Loucy (cell line): ENCODE data around the gene EDN1.

Source experiments
- H2AFZ ChIP-seq: fragments of 200-600 bp; sonication (generic); 2 replicates; pipeline ENCODE4 v1.6.0; 2016; ENCODE audit warnings: antibody characterized with exemption, mild to moderate bottlenecking, low read length, moderate library complexity
- H3F3A ChIP-seq: fragments of 200-600 bp; 2 replicates; pipeline ENCODE4 v1.6.0; 2016; ENCODE audit warnings: antibody characterized with exemption, low read depth, mild to moderate bottlenecking
- H3K27me3 ChIP-seq: fragments of 200-600 bp; sonication (generic); 2 replicates; pipeline ENCODE4 v1.6.1; 2014; ENCODE audit warnings: low read length, mild to moderate bottlenecking; ENCODE audit not compliant: insufficient read depth, poor library complexity, severe bottlenecking
- H3K36me3 ChIP-seq: fragments of 200-600 bp; sonication (generic); 2 replicates; pipeline ENCODE4 v1.6.1; 2016; ENCODE audit warnings: low read length; ENCODE audit not compliant: insufficient read depth
- H3K4me1 ChIP-seq: fragments of 200-600 bp; sonication (generic); 2 replicates; pipeline ENCODE4 v1.5.1; 2014; ENCODE audit warnings: low read length, mild to moderate bottlenecking; ENCODE audit not compliant: insufficient read depth, poor library complexity, severe bottlenecking
- H3K4me2 ChIP-seq: fragments of 200-600 bp; sonication (generic); 2 replicates; pipeline ENCODE4 v1.6.0; 2014; ENCODE audit warnings: antibody characterized with exemption, low read length, low read depth, mild to moderate bottlenecking; ENCODE audit not compliant: poor library complexity, severe bottlenecking
- H3K4me3 ChIP-seq: fragments of 200-600 bp; sonication (generic); 2 replicates; pipeline ENCODE4 v1.5.1; 2014; ENCODE audit warnings: low read length, mild to moderate bottlenecking, mixed read lengths; ENCODE audit not compliant: poor library complexity, severe bottlenecking
- H3K79me2 ChIP-seq: fragments of 200-600 bp; sonication (generic); 2 replicates; pipeline ENCODE4 v1.6.1; 2014; ENCODE audit warnings: low read length; ENCODE audit not compliant: insufficient read depth
- H3K9ac ChIP-seq: fragments of 200-600 bp; sonication (generic); 2 replicates; pipeline ENCODE4 v1.6.0; 2014; ENCODE audit warnings: mild to moderate bottlenecking, low read depth, low read length, moderate library complexity; ENCODE audit not compliant: poor library complexity, severe bottlenecking
- H3K9me2 ChIP-seq: fragments of 200-600 bp; sonication (generic); replicated peaks from 2 replicates; pipeline ENCODE4 v1.6.1; 2016; ENCODE audit warnings: low read depth, low read length, mixed read lengths
- H3K9me3 ChIP-seq: fragments of 200-600 bp; sonication (generic); 2 replicates; pipeline ENCODE4 v1.6.1; 2014; ENCODE audit warnings: mild to moderate bottlenecking, antibody characterized with exemption, low read length, low read depth; ENCODE audit not compliant: insufficient read depth
- H4K20me1 ChIP-seq: fragments of 200-600 bp; sonication (generic); 2 replicates; pipeline ENCODE4 v1.6.0; 2014; ENCODE audit warnings: antibody characterized with exemption, low read length, mild to moderate bottlenecking; ENCODE audit not compliant: insufficient read depth, poor library complexity, severe bottlenecking
- CTCF ChIP-seq: fragments of 200-600 bp; sonication (generic); conservative IDR thresholded peaks from 2 replicates; pipeline ENCODE4 v1.5.1; 2014; ENCODE audit warnings: mild to moderate bottlenecking, antibody characterized with exemption, low read length
- EZH2phosphoT487 ChIP-seq: fragments of 200-600 bp; IDR thresholded peaks from 2 replicates; pipeline ENCODE4 v1.6.1; 2018; ENCODE audit warnings: antibody characterized with exemption, mild to moderate bottlenecking, moderate library complexity, borderline replicate concordance

EDN1 gene

GRCh38 chr6:12279322-12280091, 10.7 kb upstream of the EDN1 start:
- no peak for TF ChIP-seq EZH2phosphoT487
- TF ChIP-seq CTCF = no peak
- H3K79me2 ChIP-seq = no peaks in the 10 kb centered on the region
- no peaks in the 10 kb centered on the region for H3K9me2 ChIP-seq
- H4K20me1 ChIP-seq = no peaks in the 10 kb centered on the region
- no peaks in the 10 kb centered on the region for H3F3A ChIP-seq
- H3K36me3 ChIP-seq = no peaks in the 10 kb centered on the region
- no peak overlapping the region for H3K4me2 ChIP-seq
- H3K9ac ChIP-seq = no peak overlapping the region
- H3K4me3 ChIP-seq = no peak overlapping the region
- no peaks in the 10 kb centered on the region for H3K4me1 ChIP-seq
- no peak overlapping the region for H2AFZ ChIP-seq
- H3K27me3 ChIP-seq = no peaks in the 10 kb centered on the region
- no peaks in the 10 kb centered on the region for H3K9me3 ChIP-seq

GRCh38 chr6:12280458-12280857, 9.7 kb upstream of the EDN1 start:
- no peaks in the 10 kb centered on the region for H3F3A ChIP-seq
- no peak overlapping the region for H3K4me3 ChIP-seq
- H3K9me2 ChIP-seq = no peaks in the 10 kb centered on the region
- no peaks in the 10 kb centered on the region for H3K4me1 ChIP-seq
- H3K4me2 ChIP-seq = no peak overlapping the region
- H2AFZ ChIP-seq = no peak overlapping the region
- TF ChIP-seq CTCF (no peak), EZH2phosphoT487 (no peak)
- H3K79me2 ChIP-seq = no peaks in the 10 kb centered on the region
- H3K27me3 ChIP-seq = no peaks in the 10 kb centered on the region
- H3K9ac ChIP-seq = no peak overlapping the region
- H4K20me1 ChIP-seq = no peaks in the 10 kb centered on the region
- H3K36me3 ChIP-seq = no peaks in the 10 kb centered on the region
- H3K9me3 ChIP-seq = no peaks in the 10 kb centered on the region

GRCh38 chr6:12280902-12281301, 9.3 kb upstream of the EDN1 start:
- Histone ChIP-seq H3K4me1 (no peaks in the 10 kb centered on the region), H3K27me3 (no peaks in the 10 kb centered on the region), H3K9me2 (no peaks in the 10 kb centered on the region), H3K9me3 (no peaks in the 10 kb centered on the region), H4K20me1 (no peaks in the 10 kb centered on the region), H3F3A (no peaks in the 10 kb centered on the region), H2AFZ (no peak overlapping the region), H3K36me3 (no peaks in the 10 kb centered on the region), H3K4me2 (no peak overlapping the region), H3K9ac (no peak overlapping the region), H3K79me2 (no peaks in the 10 kb centered on the region), H3K4me3 (no peak overlapping the region)
- TF ChIP-seq CTCF (no peak), EZH2phosphoT487 (no peak)
